Body of pancreas (tissue), 4 donors: ENCODE results near the gene CCDC12. TPM values are rescaled to one million over a fixed set of nuclear protein-coding genes. Genes with fewer than 3 reads are reported as not detected.
A peak's percentile ranks its signal among the peaks of the same experiment; 100 is the strongest.

ENCODE experiments used
- ATAC-seq: fragments of 150-250 bp; one replicate; pipeline ENCODE4 v1.9.1; 2016
- DNase-seq, 4 donors: peaks; one replicate each; pipeline ENCODE4 v3.0.0-alpha.2; 2019
- H3K27ac ChIP-seq, 4 donors: fragments of 200-600 bp; sonication (generic); 1 replicate in 3 of 4; 2 replicates in 1 of 4; pipeline versions ENCODE4 v1.5.1 to v1.6.1; 2016 to 2019; ENCODE audit warnings: mild to moderate bottlenecking in 1 of 4, mixed read lengths in 1 of 4, moderate library complexity in 1 of 4
- H3K27me3 ChIP-seq, 2 donors: fragments of 200-600 bp; sonication (generic); one replicate each; pipeline ENCODE4 v1.6.0; 2016; ENCODE audit warnings: mild to moderate bottlenecking in 1 of 2
- H3K36me3 ChIP-seq, 2 donors: fragments of 200-600 bp; sonication (generic); replicated peaks in 1 of 2; 2 replicates each; pipeline ENCODE4 v1.5.1; 2016; ENCODE audit warnings: low read depth in 2 of 2; ENCODE audit not compliant: insufficient read depth in 1 of 2
- H3K4me1 ChIP-seq: fragments of 200-600 bp; sonication (generic); one replicate; pipeline ENCODE4 v1.6.0; 2016
- H3K4me3 ChIP-seq, 2 donors: fragments of 200-600 bp; sonication (generic); 1 replicate in 1 of 2; 2 replicates in 1 of 2; pipeline ENCODE4 v1.5.1; 2016 to 2019
- H3K9me3 ChIP-seq, 3 donors: fragments of 200-600 bp; sonication (generic); 1 replicate in 2 of 3; 2 replicates in 1 of 3; pipeline ENCODE4 v1.5.1; 2016
- POLR2A ChIP-seq, 3 donors: fragments of 450-650 bp; IDR thresholded peaks; one replicate each; pipeline ENCODE4 v1.6.1; 2016; ENCODE audit warnings: antibody characterized with exemption in 3 of 3, mild to moderate bottlenecking in 2 of 3
- WGBS, 2 donors: methylation state at CpG; one replicate each; pipeline ENCODE4 v1.1.5; 2017; 5-methylcytosine and 5-hydroxymethylcytosine counted together
- intact Hi-C: fragments of 100-400 bp; cut with DNase I; formaldehyde crosslinking; loops from one replicate; pipeline ENCODE4 v1.15.1; 2023
- total RNA-seq, 2 donors: library from RNA; depleted of rRNA; stranded (reverse); fragments of >200 nt; gene quantifications; one replicate each; pipeline ENCODE4 v1.1.0, GENCODE V29; 2016
- TF ChIP-seq, protein P1 (sequence below), 7 experiments: fragments of 450-650 bp in 4 of 7; fragments of 200-600 bp in 3 of 7; sonication (generic) in 3 of 7; IDR thresholded peaks; one replicate each; pipeline ENCODE4 v1.5.1; 2016 to 2019; ENCODE audit warnings: antibody characterized with exemption in 7 of 7

The CCDC12 gene
- total RNA-seq, 2 donors from 2014 or later = 25.4 to 67.2 TPM

- TF ChIP-seq, protein P1, sequence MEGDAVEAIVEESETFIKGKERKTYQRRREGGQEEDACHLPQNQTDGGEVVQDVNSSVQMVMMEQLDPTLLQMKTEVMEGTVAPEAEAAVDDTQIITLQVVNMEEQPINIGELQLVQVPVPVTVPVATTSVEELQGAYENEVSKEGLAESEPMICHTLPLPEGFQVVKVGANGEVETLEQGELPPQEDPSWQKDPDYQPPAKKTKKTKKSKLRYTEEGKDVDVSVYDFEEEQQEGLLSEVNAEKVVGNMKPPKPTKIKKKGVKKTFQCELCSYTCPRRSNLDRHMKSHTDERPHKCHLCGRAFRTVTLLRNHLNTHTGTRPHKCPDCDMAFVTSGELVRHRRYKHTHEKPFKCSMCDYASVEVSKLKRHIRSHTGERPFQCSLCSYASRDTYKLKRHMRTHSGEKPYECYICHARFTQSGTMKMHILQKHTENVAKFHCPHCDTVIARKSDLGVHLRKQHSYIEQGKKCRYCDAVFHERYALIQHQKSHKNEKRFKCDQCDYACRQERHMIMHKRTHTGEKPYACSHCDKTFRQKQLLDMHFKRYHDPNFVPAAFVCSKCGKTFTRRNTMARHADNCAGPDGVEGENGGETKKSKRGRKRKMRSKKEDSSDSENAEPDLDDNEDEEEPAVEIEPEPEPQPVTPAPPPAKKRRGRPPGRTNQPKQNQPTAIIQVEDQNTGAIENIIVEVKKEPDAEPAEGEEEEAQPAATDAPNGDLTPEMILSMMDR (IDR thresholded peaks at IDR 0.05) = no peak
- TF ChIP-seq POLR2A (IDR thresholded peaks at IDR 0.05) = no peak
- H3K27me3 ChIP-seq = peaks cover 0 to 5% of the 10 kb centered on the region in 2 donors
- H3K36me3 ChIP-seq = no peaks in the 10 kb centered on the region
- no peak for ATAC-seq
- no peak for DNase-seq
- H3K4me3 ChIP-seq = no peak overlapping the region
- H3K27ac ChIP-seq = no peak overlapping the region
- peaks cover 21% of the 10 kb centered on the region for H3K4me1 ChIP-seq
- 73 to 82% methylated on average over 5 to 6 of the region's 6 CpGs for WGBS, 2 donors
- intact Hi-C loops = no loop called here
- no peaks in the 10 kb centered on the region for H3K9me3 ChIP-seq
These were observed 82.3 kb downstream of the CCDC12 start for GRCh38 chr3:46894256-46894655.

DNA sequence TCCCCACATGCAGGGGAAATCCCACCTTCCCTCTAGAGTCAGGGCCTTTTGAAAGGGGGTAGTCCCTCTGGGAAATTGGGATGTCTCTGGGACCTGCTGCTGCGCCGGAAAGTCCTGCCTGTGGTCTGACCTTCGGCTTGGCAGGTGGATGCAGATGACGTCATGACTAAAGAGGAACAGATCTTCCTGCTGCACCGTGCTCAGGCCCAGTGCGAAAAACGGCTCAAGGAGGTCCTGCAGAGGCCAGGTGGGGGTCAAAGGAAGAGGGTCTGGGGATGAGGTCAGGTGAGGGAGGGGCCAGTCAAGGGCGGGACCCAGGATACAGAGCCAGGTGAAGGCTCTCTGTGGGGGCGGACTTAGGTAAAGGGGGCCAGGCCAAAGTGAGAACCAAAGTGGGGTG lies 82.8 kb downstream of the CCDC12 start:
- TF ChIP-seq, protein P1 (IDR thresholded peaks at IDR 0.05) = no peak
- no peak for TF ChIP-seq POLR2A (IDR thresholded peaks at IDR 0.05)
- H3K36me3 ChIP-seq = no peaks in the 10 kb centered on the region
- H3K4me1 ChIP-seq = peaks cover 19% of the 10 kb centered on the region
- H3K9me3 ChIP-seq = no peaks in the 10 kb centered on the region
- H3K27ac ChIP-seq = no peak overlapping the region
- H3K4me3 ChIP-seq = no peak overlapping the region
- peaks cover 0 to 5% of the 10 kb centered on the region in 2 donors for H3K27me3 ChIP-seq
- no peak for ATAC-seq
- WGBS, 2 donors = 64 to 67% methylated on average over 9 of the region's 9 CpGs
- intact Hi-C loops = no loop called here
- no peak for DNase-seq

GRCh38 chr3:46893146-46893748 lies 83.3 kb downstream of the CCDC12 start:
- TF ChIP-seq, protein P1 (IDR thresholded peaks at IDR 0.05) = no peak
- no peak for TF ChIP-seq POLR2A (IDR thresholded peaks at IDR 0.05)
- Histone ChIP-seq H3K27me3 (peaks cover 0 to 1% of the 10 kb centered on the region in 2 donors), H3K36me3 (no peaks in the 10 kb centered on the region), H3K4me3 (no peak overlapping the region), H3K27ac (no peak overlapping the region), H3K4me1 (peaks cover 14% of the 10 kb centered on the region), H3K9me3 (no peaks in the 10 kb centered on the region)
- ATAC-seq = no peak
- no peak for DNase-seq
- 63 to 75% methylated on average over 6 of the region's 6 CpGs for WGBS, 2 donors
- intact Hi-C loops = no loop called here

GRCh38 chr3:46892285-46893145 lies 84.0 kb downstream of the CCDC12 start:
- TF ChIP-seq, protein P1 (IDR thresholded peaks at IDR 0.05) = peak in 3 of 7 experiments; percentile 7 to 15 (median 7)
- no peak for TF ChIP-seq POLR2A (IDR thresholded peaks at IDR 0.05)
- intact Hi-C loops = no loop called here
- H3K27ac ChIP-seq = peak overlapping the region in 1 of 4 donors; percentile 34

More at GRCh38 chr3:46892285-46893145, 84.0 kb downstream of the CCDC12 start:
- Histone ChIP-seq H3K9me3 (no peaks in the 10 kb centered on the region), H3K4me1 (peaks cover 14% of the 10 kb centered on the region), H3K36me3 (no peaks in the 10 kb centered on the region), H3K27me3 (no peaks in the 10 kb centered on the region), H3K4me3 (no peak overlapping the region)
- WGBS, 2 donors = 6 to 7% methylated on average over 27 to 58 of the region's 58 CpGs
- DNase-seq = peak; percentile 57 to 80 (median 75)
- peak; percentile 66 for ATAC-seq
